K562 (cell line): ENCODE measurements around the gene GMPR. TPM values are rescaled to one million over a fixed set of nuclear protein-coding genes. Genes with fewer than 3 reads are reported as not detected.

Experiments
- AFF4 ChIP-seq: sonication (generic); formaldehyde crosslinking; IDR thresholded peaks from 2 replicates; pipeline ENCODE4 v1.8.0; 2023; ENCODE audit warnings: mild to moderate bottlenecking, missing genetic modification reagents
- CBX3 ChIP-seq, 2 experiments: IDR thresholded peaks; 1 replicate in 1 of 2; 2 replicates in 1 of 2; pipeline ENCODE4 v1.6.1; 2012; ENCODE audit warnings: inconsistent platforms in 2 of 2, low read length in 2 of 2, borderline replicate concordance in 1 of 2, control low read depth in 1 of 2
- ELF4 ChIP-seq: fragments of 450-650 bp; formaldehyde crosslinking; IDR thresholded peaks from 2 replicates; pipeline ENCODE4 v1.4.0; 2022; ENCODE audit warnings: missing genetic modification characterization
- FOXJ2 ChIP-seq: fragments of 200-800 bp; sonication (Bioruptor generic); IDR thresholded peaks from 2 replicates; pipeline ENCODE4 v1.6.1; 2016; ENCODE audit warnings: missing genetic modification characterization, missing compliant biosample characterization
- HDAC6 ChIP-seq: IDR thresholded peaks from 2 replicates; pipeline ENCODE4 v1.6.1; 2012; ENCODE audit warnings: low read depth, mild to moderate bottlenecking, control low read depth, inconsistent platforms, low read length, moderate library complexity
- MTA2 ChIP-seq: fragments of 450-650 bp; IDR thresholded peaks from 2 replicates; pipeline ENCODE4 v1.6.1; 2016; ENCODE audit warnings: low read depth
- ZNF780A ChIP-seq: fragments of 250-450 bp; sonication (Bioruptor Pico); IDR thresholded peaks from 2 replicates; pipeline ENCODE4 v1.5.0; 2021; ENCODE audit warnings: mild to moderate bottlenecking
- polyA plus RNA-seq, 8 experiments: library from polyadenylated mRNA; depleted of rRNA in 4 of 8; stranded (reverse) in 5 of 8; unstranded in 3 of 8; fragments of >200 nt; fragmentation: Nextera tagmentation in 2 of 8; fragmentation: Illumina TruSeq in 1 of 8; extraction: Ambion mirVana in 2 of 8; extraction: Trizol in 1 of 8; gene quantifications; 2 replicates each; pipeline versions ENCODE4 v1.2.1 to v1.2.3, GENCODE V29; 2011 to 2014; ENCODE audit warnings: inconsistent platforms in 1 of 8, missing spikeins in 1 of 8
- total RNA-seq, 7 experiments: library from RNA; depleted of rRNA in 6 of 7; stranded (reverse); fragments of >200 nt in 6 of 7; fragmentation: Illumina TruSeq in 2 of 7; extraction: Trizol in 2 of 7; gene quantifications; 2 replicates each; pipeline versions ENCODE4 v1.2.1 to v1.2.3, GENCODE V29; 2011 to 2021; ENCODE audit warnings: low replicate concordance in 1 of 7
- TF ChIP-seq, protein P1 (sequence below): fragments of 250-450 bp; sonication (Bioruptor Pico); IDR thresholded peaks from 2 replicates; pipeline ENCODE4 v1.5.0; 2020; ENCODE audit warnings: mild to moderate bottlenecking

GMPR gene
- total and polyA plus RNA-seq, 9 of the 15 experiments (the other 6 are each of a cell fraction or from before 2014, with no cell fraction given) = 34.6 to 83.7 (median 49.8) TPM

DNA sequence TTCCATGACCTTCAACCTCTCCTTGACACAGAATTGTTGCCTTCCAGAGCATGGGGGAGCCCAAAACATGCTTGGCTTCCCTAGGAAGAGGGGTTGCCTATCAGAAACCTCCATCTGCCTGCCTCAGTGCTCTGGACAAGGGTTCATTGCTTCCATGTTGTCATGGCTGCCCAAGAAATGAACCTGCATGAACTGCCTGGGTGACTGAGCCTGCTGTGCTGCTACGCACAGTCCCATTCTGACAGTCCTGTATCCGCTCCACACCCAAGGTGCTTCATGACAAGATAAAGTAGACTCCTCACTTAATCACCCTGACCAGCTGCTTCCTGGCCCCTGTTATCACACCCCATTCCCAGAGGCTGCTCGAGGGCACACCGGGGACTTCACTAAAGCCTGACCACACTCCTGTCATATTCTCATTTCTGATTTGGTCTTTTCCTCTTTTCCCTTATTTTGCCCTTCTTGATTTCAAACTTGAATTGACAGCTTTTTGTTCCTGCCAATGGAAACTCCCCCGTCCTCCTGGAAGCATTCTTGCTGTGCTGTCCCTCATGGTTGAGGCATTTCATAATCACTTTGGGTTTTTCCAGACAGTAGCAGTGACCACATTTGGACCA lies 31.9 kb downstream of the GMPR start (continued):
- TF ChIP-seq, protein P1, sequence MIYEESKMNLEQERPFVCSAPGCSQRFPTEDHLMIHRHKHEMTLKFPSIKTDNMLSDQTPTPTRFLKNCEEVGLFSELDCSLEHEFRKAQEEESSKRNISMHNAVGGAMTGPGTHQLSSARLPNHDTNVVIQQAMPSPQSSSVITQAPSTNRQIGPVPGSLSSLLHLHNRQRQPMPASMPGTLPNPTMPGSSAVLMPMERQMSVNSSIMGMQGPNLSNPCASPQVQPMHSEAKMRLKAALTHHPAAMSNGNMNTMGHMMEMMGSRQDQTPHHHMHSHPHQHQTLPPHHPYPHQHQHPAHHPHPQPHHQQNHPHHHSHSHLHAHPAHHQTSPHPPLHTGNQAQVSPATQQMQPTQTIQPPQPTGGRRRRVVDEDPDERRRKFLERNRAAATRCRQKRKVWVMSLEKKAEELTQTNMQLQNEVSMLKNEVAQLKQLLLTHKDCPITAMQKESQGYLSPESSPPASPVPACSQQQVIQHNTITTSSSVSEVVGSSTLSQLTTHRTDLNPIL (CRISPR knock-in tag) = no peak
- TF ChIP-seq HDAC6 (no peak), MTA2 (peak; percentile 95), AFF4 (CRISPR knock-in tag) (no peak), ELF4 (peak; percentile 87), ZNF780A (CRISPR knock-in tag) (no peak), CBX3 (IDR thresholded peaks at IDR 0.05; ENCODE audit: borderline replicate concordance in 1 of 2, low read length in 2 of 2) (peak in 1 of 2 experiments; percentile 91; a peak in 1 of 3 replicates), FOXJ2 (tag) (no peak)
